Glutamatergic neuron (in vitro differentiated cells): Measurements from ENCODE around the gene PIK3C3. TPM values are rescaled to one million over a fixed set of nuclear protein-coding genes. Genes with fewer than 3 reads are reported as not detected.
"Not testable (repeated sequence)": the region's sequence is repeated elsewhere in the genome, so short reads cannot be mapped to it uniquely, and the experiment has no call there.

ENCODE experiments used
- DNase-seq: peaks from one replicate; pipeline ENCODE4 v3.0.0; 2022
- H3K27ac Mint-ChIP-seq: one replicate; pipeline ENCODE4 v1.8.0; 2020; ENCODE audit warnings: mild to moderate bottlenecking, mixed read lengths, inconsistent platforms; ENCODE audit not compliant: unreplicated experiment
- H3K27me3 Mint-ChIP-seq: one replicate; pipeline ENCODE4 v1.8.0; 2020; ENCODE audit warnings: mild to moderate bottlenecking, moderate library complexity, mixed read lengths, inconsistent platforms; ENCODE audit not compliant: unreplicated experiment
- H3K36me3 Mint-ChIP-seq: one replicate; pipeline ENCODE4 v1.8.0; 2020; ENCODE audit warnings: mild to moderate bottlenecking, mixed read lengths, inconsistent platforms; ENCODE audit not compliant: unreplicated experiment
- H3K4me1 Mint-ChIP-seq: one replicate; pipeline ENCODE4 v1.8.0; 2020; ENCODE audit warnings: mild to moderate bottlenecking, low read depth, mixed read lengths, inconsistent platforms; ENCODE audit not compliant: unreplicated experiment
- H3K4me3 Mint-ChIP-seq: one replicate; pipeline ENCODE4 v1.8.0; 2020; ENCODE audit warnings: mild to moderate bottlenecking, mixed read lengths, inconsistent platforms; ENCODE audit not compliant: unreplicated experiment
- H3K9me3 Mint-ChIP-seq: one replicate; pipeline ENCODE4 v1.8.0; 2020; ENCODE audit warnings: mild to moderate bottlenecking, moderate library complexity, mixed read lengths, inconsistent platforms; ENCODE audit not compliant: unreplicated experiment
- CTCF ChIP-seq: fragments of 200-600 bp; sonication (generic); IDR thresholded peaks from one replicate; pipeline ENCODE4 v1.5.0; 2021; ENCODE audit not compliant: partially characterized antibody, unreplicated experiment
- total RNA-seq: library from RNA; stranded (reverse); fragmentation: NEBNext Ultra II Directional; extraction: Animal tissue kit (Norgen Biotek cat#: 25700); gene quantifications from one replicate; pipeline ENCODE4 v1.2.1, GENCODE V29; 2021; ENCODE audit not compliant: unreplicated experiment

The PIK3C3 gene
- total RNA-seq, 1 donor from 2014 or later: 74.6 TPM

DNA sequence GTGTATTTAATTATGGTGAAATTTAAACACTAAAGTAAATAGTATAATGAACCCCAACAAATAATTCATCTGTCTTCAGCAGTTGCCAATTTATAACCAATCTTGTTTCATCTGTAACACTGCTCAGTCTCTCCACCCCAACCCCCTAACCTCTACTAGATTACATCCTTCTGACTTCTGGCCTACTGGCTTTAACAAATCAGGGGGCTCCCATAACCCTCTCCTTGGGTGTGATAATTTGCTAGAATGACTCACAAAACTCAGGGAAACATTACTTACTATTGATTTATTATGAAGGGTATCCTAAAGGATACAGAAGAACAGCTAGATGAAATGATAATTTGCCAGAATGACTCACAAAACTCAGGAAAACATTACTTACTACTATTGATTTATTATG lies 50.7 kb downstream of the PIK3C3 start:
- H3K27me3 Mint-ChIP-seq: no peaks in the 10 kb centered on the region
- H3K4me1 Mint-ChIP-seq: no peaks in the 10 kb centered on the region
- DNase-seq: no peak
- no peak overlapping the region for H3K4me3 Mint-ChIP-seq
- no peak for TF ChIP-seq CTCF
- H3K27ac Mint-ChIP-seq: no peak overlapping the region
- no peaks in the 10 kb centered on the region for H3K9me3 Mint-ChIP-seq
- H3K36me3 Mint-ChIP-seq: no peaks in the 10 kb centered on the region

DNA sequence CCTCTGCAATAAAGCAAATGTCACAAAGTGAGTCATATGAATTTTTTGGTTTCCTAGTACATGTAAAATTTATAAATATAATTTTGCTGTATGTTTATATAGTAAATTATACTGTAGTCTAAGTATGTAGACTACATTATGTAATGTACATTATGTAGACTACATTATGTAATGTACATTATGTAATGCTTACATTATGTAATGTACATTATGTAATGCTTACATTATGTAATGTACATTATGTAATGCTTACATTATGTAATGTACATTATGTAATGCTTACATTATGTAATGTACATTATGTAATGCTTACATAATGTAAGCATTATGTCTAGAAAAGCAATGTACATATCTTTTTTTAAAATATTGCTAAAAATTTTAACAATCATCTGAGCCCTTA lies 54.4 kb downstream of the PIK3C3 start:
- not testable (repeated sequence) for H3K4me3 Mint-ChIP-seq, H3K27ac Mint-ChIP-seq, H3K9me3 Mint-ChIP-seq, H3K36me3 Mint-ChIP-seq, DNase-seq, H3K27me3 Mint-ChIP-seq, H3K4me1 Mint-ChIP-seq

DNA sequence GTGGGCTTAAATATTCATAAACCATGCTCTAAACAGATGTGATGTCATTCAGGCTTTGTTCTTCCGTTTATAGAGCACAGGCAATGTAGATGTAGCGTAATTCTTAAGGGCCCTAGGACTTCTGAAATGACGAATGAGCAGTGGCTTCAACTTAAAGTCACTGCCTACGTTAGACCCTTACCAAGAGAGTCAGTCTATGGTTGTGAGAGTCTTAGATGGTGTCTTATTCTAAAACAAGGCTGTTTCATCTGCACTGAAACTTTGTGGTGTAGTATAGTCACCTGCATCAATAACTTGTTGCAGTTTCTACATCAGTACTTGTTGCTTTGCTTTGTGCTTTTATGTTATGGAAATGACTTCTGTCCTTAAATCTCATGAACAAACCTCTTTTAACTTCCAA lies 56.0 kb downstream of the PIK3C3 start:
- Mint-ChIP-seq H3K9me3 (no peaks in the 10 kb centered on the region), H3K27me3 (no peaks in the 10 kb centered on the region), H3K4me3 (no peak overlapping the region), H3K36me3 (no peaks in the 10 kb centered on the region), H3K4me1 (peaks cover 3% of the 10 kb centered on the region), H3K27ac (no peak overlapping the region)
- DNase-seq: no peak
- TF ChIP-seq CTCF: no peak

DNA sequence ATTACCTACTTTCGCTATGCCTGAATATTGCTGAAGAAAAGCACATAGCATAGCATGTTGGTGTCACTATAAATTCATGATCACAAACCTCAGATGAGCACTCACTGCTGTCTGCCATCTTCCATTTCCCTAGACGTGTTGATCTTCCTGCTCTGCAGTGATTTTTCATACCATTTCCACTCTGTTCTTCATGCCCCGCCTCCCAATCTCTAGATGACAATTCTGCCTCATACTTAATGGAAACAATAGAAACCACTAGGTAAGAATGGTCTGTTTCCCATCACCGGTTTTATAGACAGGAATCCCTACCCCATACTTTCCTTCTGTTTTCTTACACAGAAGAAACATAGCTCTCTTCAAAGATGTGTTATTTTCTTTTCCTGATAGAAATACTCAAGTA lies 63.8 kb downstream of the PIK3C3 start:
- Mint-ChIP-seq H3K4me3 (no peak overlapping the region), H3K9me3 (no peaks in the 10 kb centered on the region), H3K4me1 (peaks cover 15% of the 10 kb centered on the region), H3K27ac (no peak overlapping the region), H3K27me3 (no peaks in the 10 kb centered on the region), H3K36me3 (no peaks in the 10 kb centered on the region)
- no peak for DNase-seq
- TF ChIP-seq CTCF: no peak

DNA sequence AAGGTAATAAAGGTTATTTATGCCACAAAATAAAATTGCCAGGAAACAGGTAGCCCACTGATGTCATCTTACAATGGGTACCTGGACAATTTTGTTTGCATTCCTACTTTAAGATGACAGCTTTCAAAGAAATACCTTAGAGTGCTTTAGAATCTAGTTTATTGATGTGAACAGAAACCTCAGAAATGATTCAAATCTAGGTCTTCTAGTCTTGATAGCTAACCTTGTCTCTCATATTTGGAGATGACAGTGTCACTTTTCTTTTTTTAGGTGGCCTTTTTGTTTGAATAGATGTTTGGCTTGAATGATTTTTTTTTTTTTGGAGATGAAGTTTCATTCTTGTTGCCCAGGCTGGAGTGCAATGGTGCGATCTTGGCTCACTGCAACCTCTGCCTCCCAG lies 69.1 kb downstream of the PIK3C3 start:
- peaks cover 12% of the 10 kb centered on the region for H3K4me1 Mint-ChIP-seq
- H3K9me3 Mint-ChIP-seq: no peaks in the 10 kb centered on the region
- H3K4me3 Mint-ChIP-seq: no peak overlapping the region
- H3K27ac Mint-ChIP-seq: no peak overlapping the region
- H3K27me3 Mint-ChIP-seq: no peaks in the 10 kb centered on the region
- no peak for DNase-seq
- H3K36me3 Mint-ChIP-seq: no peaks in the 10 kb centered on the region
- TF ChIP-seq CTCF: no peak

DNA sequence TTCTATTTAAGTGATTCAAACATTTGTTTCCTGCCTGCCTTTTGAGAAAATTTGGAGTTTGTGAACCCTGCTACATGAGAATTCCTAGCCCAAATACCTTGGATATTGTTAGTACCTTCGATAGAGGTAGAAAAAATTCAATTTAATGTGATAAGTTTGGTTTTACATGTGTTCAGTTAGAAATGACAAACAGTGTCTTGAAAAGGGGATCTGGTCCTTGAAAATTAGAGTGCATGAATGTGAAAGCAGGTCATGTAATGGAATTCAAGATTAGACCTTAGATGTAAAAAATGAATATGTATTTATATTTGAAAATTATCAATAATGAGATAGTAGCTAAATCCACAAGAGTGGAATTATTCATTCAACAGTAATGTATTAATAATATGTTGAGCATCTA lies 70.5 kb downstream of the PIK3C3 start:
- H3K4me1 Mint-ChIP-seq: peaks cover 12% of the 10 kb centered on the region
- H3K27me3 Mint-ChIP-seq: no peaks in the 10 kb centered on the region
- TF ChIP-seq CTCF: no peak
- H3K27ac Mint-ChIP-seq: no peak overlapping the region
- H3K36me3 Mint-ChIP-seq: no peaks in the 10 kb centered on the region
- H3K4me3 Mint-ChIP-seq: no peak overlapping the region
- H3K9me3 Mint-ChIP-seq: no peaks in the 10 kb centered on the region
- DNase-seq: no peak
